Neuronal stem cell (in vitro differentiated cells): ENCODE data around the gene SMC3.

Experiments used
- DNase-seq: peaks from one replicate; pipeline ENCODE4 v3.0.0-alpha.2; 2013; ENCODE audit warnings: low spot score
- H2AFZ ChIP-seq: one replicate; pipeline ENCODE4 v1.6.1; 2013; ENCODE audit warnings: mild to moderate bottlenecking, low read length, inconsistent platforms
- H2AK5ac ChIP-seq: 2 replicates; pipeline ENCODE4 v1.6.1; 2013; ENCODE audit warnings: low read depth, mild to moderate bottlenecking, inconsistent platforms, low read length, moderate library complexity, mixed read lengths
- H2BK120ac ChIP-seq: 2 replicates; pipeline ENCODE4 v1.6.1; 2013; ENCODE audit warnings: low read depth, mild to moderate bottlenecking, inconsistent platforms, low read length, moderate library complexity, mixed read lengths
- H2BK12ac ChIP-seq: one replicate; pipeline ENCODE4 v1.6.1; 2013; ENCODE audit warnings: low read length, inconsistent platforms
- H2BK15ac ChIP-seq: 2 replicates; pipeline ENCODE4 v1.6.1; 2013; ENCODE audit warnings: mild to moderate bottlenecking, low read length, inconsistent platforms, mixed read lengths
- H2BK5ac ChIP-seq: one replicate; pipeline ENCODE4 v1.6.1; 2013; ENCODE audit warnings: inconsistent platforms, mild to moderate bottlenecking, low read length, moderate library complexity
- H3K14ac ChIP-seq: one replicate; pipeline ENCODE4 v1.6.1; 2013; ENCODE audit warnings: low read length, inconsistent platforms
- H3K18ac ChIP-seq: 2 replicates; pipeline ENCODE4 v1.6.1; 2013; ENCODE audit warnings: low read length, inconsistent platforms
- H3K23ac ChIP-seq: 2 replicates; pipeline ENCODE4 v1.6.1; 2013; ENCODE audit warnings: low read depth, mild to moderate bottlenecking, mixed read lengths, low read length, inconsistent platforms; ENCODE audit not compliant: poor library complexity
- H3K27ac ChIP-seq: replicated peaks from 3 replicates; pipeline ENCODE4 v1.5.1; 2013; ENCODE audit warnings: low read length, inconsistent platforms
- H3K27me3 ChIP-seq, 3 experiments: 2 replicates each; pipeline ENCODE4 v1.6.1; 2013; ENCODE audit warnings: low read length in 3 of 3, mild to moderate bottlenecking in 2 of 3, inconsistent platforms in 1 of 3, low read depth in 1 of 3, mixed read lengths in 1 of 3, moderate library complexity in 1 of 3; ENCODE audit not compliant: control insufficient read depth in 3 of 3, insufficient read depth in 3 of 3
- H3K36me3 ChIP-seq, 2 donors: replicated peaks in 1 of 2; 2 replicates each; pipeline ENCODE4 v1.6.1; 2013; ENCODE audit warnings: low read length in 2 of 2; ENCODE audit not compliant: control insufficient read depth in 2 of 2, insufficient read depth in 2 of 2
- H3K4ac ChIP-seq: 2 replicates; pipeline ENCODE4 v1.6.1; 2013; ENCODE audit warnings: inconsistent platforms, mild to moderate bottlenecking, low read length, moderate library complexity
- H3K4me1 ChIP-seq, 2 donors: 1 replicate in 1 of 2; 2 replicates in 1 of 2; pipeline ENCODE4 v1.6.1; 2013; ENCODE audit warnings: low read length in 2 of 2, low read depth in 1 of 2; ENCODE audit not compliant: control insufficient read depth in 2 of 2, insufficient read depth in 1 of 2
- H3K4me2 ChIP-seq: one replicate; pipeline ENCODE4 v1.6.1; 2013; ENCODE audit warnings: mild to moderate bottlenecking, low read length, inconsistent platforms; ENCODE audit not compliant: insufficient read depth, poor library complexity, severe bottlenecking
- H3K4me3 ChIP-seq, 2 donors: 2 replicates each; pipeline ENCODE4 v1.5.1; 2013; ENCODE audit warnings: low read length in 2 of 2, mild to moderate bottlenecking in 2 of 2, inconsistent platforms in 1 of 2, moderate library complexity in 1 of 2
- H3K79me1 ChIP-seq: one replicate; pipeline ENCODE4 v1.6.1; 2013; ENCODE audit warnings: low read depth, mild to moderate bottlenecking, inconsistent platforms, low read length, moderate library complexity
- H3K9ac ChIP-seq: one replicate; pipeline ENCODE4 v1.6.1; 2013; ENCODE audit warnings: mild to moderate bottlenecking, low read depth, low read length, inconsistent platforms; ENCODE audit not compliant: poor library complexity
- H3K9me3 ChIP-seq, 2 donors: replicated peaks in 1 of 2; 2 replicates each; pipeline versions ENCODE3 to v1.6.1; 2013; ENCODE audit warnings: low read length in 2 of 2, mild to moderate bottlenecking in 2 of 2, inconsistent platforms in 1 of 2, low read depth in 1 of 2, mixed read lengths in 1 of 2, moderate library complexity in 1 of 2; ENCODE audit not compliant: control insufficient read depth in 2 of 2, insufficient read depth in 1 of 2
- H4K8ac ChIP-seq: one replicate; pipeline ENCODE4 v1.6.1; 2013; ENCODE audit warnings: low read depth, mild to moderate bottlenecking, inconsistent platforms, low read length, moderate library complexity
- H4K91ac ChIP-seq: one replicate; pipeline ENCODE4 v1.6.1; 2013; ENCODE audit warnings: low read length, low read depth, mild to moderate bottlenecking, inconsistent platforms; ENCODE audit not compliant: poor library complexity
- WGBS, 2 donors: extraction: QIAGEN DNeasy Blood & Tissue Kit; methylation state at CpG; one replicate each; pipeline ENCODE4 v1.1.7; 2013; ENCODE audit warnings: missing lambda C conversion rate in 2 of 2, mixed read lengths in 1 of 2; ENCODE audit not compliant: insufficient read length in 2 of 2, insufficient replicate concordance in 1 of 2; ENCODE audit errors: extremely low coverage in 2 of 2; 5-methylcytosine and 5-hydroxymethylcytosine counted together

SMC3 gene

DNA sequence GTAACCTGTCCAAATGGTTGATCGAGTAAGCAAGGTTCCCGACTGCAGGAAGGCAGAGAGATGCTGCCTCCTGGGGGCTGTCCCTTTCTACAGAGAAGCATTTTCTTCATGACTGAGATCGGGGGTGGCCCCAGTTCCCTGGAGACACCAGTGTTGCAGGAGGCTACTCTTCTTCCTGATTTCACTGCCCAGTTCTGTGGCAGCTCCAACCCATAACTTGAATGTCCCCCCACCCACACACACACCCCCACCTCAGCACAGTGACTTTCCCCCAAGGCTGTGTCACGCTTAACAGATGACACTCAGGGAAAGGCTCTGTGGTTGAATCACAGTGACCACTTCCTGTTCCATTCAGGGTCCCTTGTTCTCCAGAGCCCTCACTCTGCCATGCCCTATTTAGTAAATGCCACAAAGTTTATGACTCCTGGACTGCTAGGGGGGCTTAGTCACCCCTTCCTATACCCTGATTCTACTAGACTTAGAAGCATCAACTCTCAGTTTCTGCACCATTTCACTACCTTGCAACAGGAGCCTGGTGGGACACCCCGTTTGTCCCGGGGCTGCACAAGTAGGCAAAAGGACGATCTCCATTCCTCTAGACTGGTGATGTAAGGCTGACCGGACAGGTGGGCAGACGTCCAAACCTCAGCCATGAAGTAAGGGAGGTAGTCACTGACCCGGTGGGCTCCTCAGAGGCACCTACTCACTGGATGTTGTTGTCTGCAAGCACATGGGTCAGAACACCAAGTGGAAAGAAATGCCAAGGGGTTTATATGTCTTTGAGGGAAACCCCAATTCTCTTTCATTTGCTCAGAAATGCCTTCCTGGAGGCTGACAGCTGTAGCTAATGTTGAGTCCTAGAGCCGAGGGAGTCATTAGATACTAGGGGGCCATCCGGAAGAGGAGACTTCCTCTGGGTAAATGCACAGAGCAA is 31.3 kb upstream of the SMC3 start:
- DNase-seq = no peak
- no peak overlapping the region for H3K27ac ChIP-seq

GRCh38 chr10:110539091-110539490 is 28.4 kb upstream of the SMC3 start:
- no peaks in the 10 kb centered on the region for H3K79me1 ChIP-seq
- H3K9ac ChIP-seq = no peak overlapping the region
- H3K36me3 ChIP-seq = no peaks in the 10 kb centered on the region
- no peak overlapping the region for H3K23ac ChIP-seq
- H2BK5ac ChIP-seq = no peak overlapping the region
- H2BK12ac ChIP-seq = no peak overlapping the region
- no CpG with 5 or more reads among the region's 4 CpGs for WGBS, 2 donors
- H3K4me1 ChIP-seq = no peaks in the 10 kb centered on the region
- no peak overlapping the region for H2AFZ ChIP-seq
- H2AK5ac ChIP-seq = no peak overlapping the region
- no peak overlapping the region for H3K4me3 ChIP-seq
- H4K91ac ChIP-seq = no peak overlapping the region
- H3K27ac ChIP-seq = no peak overlapping the region
- H3K27me3 ChIP-seq = no peaks in the 10 kb centered on the region
- DNase-seq = no peak
- H3K4ac ChIP-seq = no peak overlapping the region
- H3K9me3 ChIP-seq = no peaks in the 10 kb centered on the region
- no peak overlapping the region for H2BK15ac ChIP-seq
- no peak overlapping the region for H3K14ac ChIP-seq
- H3K18ac ChIP-seq = no peak overlapping the region
- no peak overlapping the region for H3K4me2 ChIP-seq
- no peak overlapping the region for H2BK120ac ChIP-seq
- H4K8ac ChIP-seq = no peak overlapping the region

More for the DNA sequence above, 31.3 kb upstream of the SMC3 start:
- Histone ChIP-seq H2BK120ac (no peak overlapping the region), H3K36me3 (no peaks in the 10 kb centered on the region), H2BK12ac (no peak overlapping the region), H3K9me3 (no peaks in the 10 kb centered on the region), H4K8ac (peak overlapping the region; percentile 52), H2AK5ac (no peak overlapping the region), H3K4me1 (peaks cover 0 to 1% of the 10 kb centered on the region in 2 donors), H3K4ac (no peak overlapping the region), H2AFZ (peak overlapping the region; percentile 56), H3K18ac (peak overlapping the region; percentile 52), H3K4me3 (no peak overlapping the region), H3K9ac (peak overlapping the region; percentile 9), H3K4me2 (no peak overlapping the region), H3K23ac (no peak overlapping the region), H3K14ac (no peak overlapping the region), H3K27me3 (no peaks in the 10 kb centered on the region), H3K79me1 (no peaks in the 10 kb centered on the region), H2BK15ac (no peak overlapping the region), H4K91ac (no peak overlapping the region), H2BK5ac (no peak overlapping the region)
- no CpG with 5 or more reads among the region's 12 CpGs for WGBS, 2 donors

- Histone ChIP-seq H3K9me3 (no peaks in the 10 kb centered on the region), H3K4me3 (no peak overlapping the region), H2BK5ac (no peak overlapping the region), H2BK120ac (no peak overlapping the region), H3K79me1 (no peaks in the 10 kb centered on the region), H3K27me3 (no peaks in the 10 kb centered on the region), H3K14ac (no peak overlapping the region), H2BK15ac (no peak overlapping the region), H3K4ac (no peak overlapping the region), H2AK5ac (no peak overlapping the region), H4K8ac (no peak overlapping the region), H2AFZ (no peak overlapping the region), H3K4me1 (no peaks in the 10 kb centered on the region), H3K36me3 (no peaks in the 10 kb centered on the region), H4K91ac (no peak overlapping the region), H3K23ac (no peak overlapping the region), H2BK12ac (no peak overlapping the region), H3K9ac (no peak overlapping the region), H3K27ac (no peak overlapping the region), H3K18ac (no peak overlapping the region), H3K4me2 (no peak overlapping the region)
- WGBS, 2 donors = no CpG with 5 or more reads among the region's 1 CpG
- DNase-seq = no peak
Observed at GRCh38 chr10:110540031-110540430, 27.5 kb upstream of the SMC3 start.

DNA sequence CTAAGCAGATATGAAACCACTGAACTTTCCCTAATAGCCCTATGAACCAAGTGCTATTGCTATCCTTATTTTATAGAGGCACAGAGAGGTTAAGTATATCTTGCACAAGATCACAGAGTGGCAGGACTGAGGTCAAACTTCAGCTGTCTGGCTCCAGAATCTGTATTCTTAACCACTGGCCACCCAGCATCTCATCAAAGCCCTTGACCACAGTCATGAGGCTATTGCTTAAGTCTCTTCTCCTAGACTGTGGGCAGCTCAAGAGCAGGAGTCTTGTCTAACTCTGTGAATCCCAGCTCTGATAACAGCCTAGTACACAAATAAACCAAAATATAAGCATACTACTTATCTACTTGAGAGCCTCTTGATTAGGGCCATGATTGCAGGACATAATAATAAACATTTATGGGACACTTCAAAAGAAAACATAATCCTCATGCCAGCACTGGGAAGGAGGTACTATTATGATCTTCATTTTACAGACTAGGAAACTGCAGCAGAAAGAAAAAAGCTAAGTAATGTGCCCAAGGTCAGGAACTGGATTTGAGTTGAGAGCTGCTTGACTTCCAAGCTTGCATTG is 22.4 kb upstream of the SMC3 start:
- H3K27me3 ChIP-seq = peaks cover 0 to 17% (median 0%) of the 10 kb centered on the region in 3 experiments
- H2BK12ac ChIP-seq = no peak overlapping the region
- no peak overlapping the region for H4K8ac ChIP-seq
- H2BK5ac ChIP-seq = no peak overlapping the region
- no peaks in the 10 kb centered on the region for H3K36me3 ChIP-seq
- H3K27ac ChIP-seq = no peak overlapping the region
- H3K4me3 ChIP-seq = no peak overlapping the region
- H3K4me1 ChIP-seq = peaks cover 0 to 3% of the 10 kb centered on the region in 2 donors
- no peak overlapping the region for H3K4ac ChIP-seq
- no peaks in the 10 kb centered on the region for H3K79me1 ChIP-seq
- no peak overlapping the region for H3K9ac ChIP-seq
- H2AFZ ChIP-seq = no peak overlapping the region
- no peak overlapping the region for H3K4me2 ChIP-seq
- H3K18ac ChIP-seq = no peak overlapping the region
- no peak overlapping the region for H3K14ac ChIP-seq
- H3K9me3 ChIP-seq = no peaks in the 10 kb centered on the region
- no peak overlapping the region for H3K23ac ChIP-seq
- H2BK15ac ChIP-seq = no peak overlapping the region
- H2AK5ac ChIP-seq = no peak overlapping the region
- no peak for DNase-seq
- no peak overlapping the region for H4K91ac ChIP-seq
- no peak overlapping the region for H2BK120ac ChIP-seq
